GM18499 (cell line): ENCODE data around the gene OR51F1.
"Not testable (repeated sequence)": the region's sequence is repeated elsewhere in the genome, so short reads cannot be mapped to it uniquely, and the experiment has no call there.

ENCODE experiments used
- ATAC-seq: cut with Tn5 transposase; IDR thresholded peaks from one replicate; pipeline ENCODE4 v1.9.1; 2021; ENCODE audit warnings: moderate number of reproducible peaks; ENCODE audit not compliant: insufficient read depth, unreplicated experiment

Gene OR51F1

GRCh38 chr11:4769838-4770237, at the start of gene OR51F1:
TSS of gene OR51F1 (minus strand) at chr11:4769938. CDS start at chr11:4769938, 0 bp downstream.
- ATAC-seq, result no peak

- ATAC-seq, result no peak
These were observed 39.5 kb upstream of the OR51F1 start for GRCh38 chr11:4809246-4809645.

GRCh38 chr11:4808476-4808875, 38.7 kb upstream of the OR51F1 start:
- ATAC-seq, result no peak

GRCh38 chr11:4804280-4804679, 34.5 kb upstream of the OR51F1 start, which contains the start of gene OR52R1:
TSS of gene OR52R1 (minus strand) at chr11:4804380. CDS start at chr11:4804380, 0 bp downstream.
- ATAC-seq, result no peak

GRCh38 chr11:4801316-4801715, 31.6 kb upstream of the OR51F1 start:
- not testable (repeated sequence) for ATAC-seq

GRCh38 chr11:4798427-4799183, 28.9 kb upstream of the OR51F1 start:
- no peak for ATAC-seq

GRCh38 chr11:4797206-4797605, 27.5 kb upstream of the OR51F1 start:
- no peak for ATAC-seq

- no peak for ATAC-seq
These were observed 12.7 kb upstream of the OR51F1 start for GRCh38 chr11:4782454-4782853.

- ATAC-seq, result no peak
These were observed 1.6 kb downstream of the OR51F1 start for GRCh38 chr11:4768094-4768493.

- no peak for ATAC-seq
These were observed 3.2 kb downstream of the OR51F1 start for GRCh38 chr11:4766420-4767043.

- no peak for ATAC-seq
These were observed 6.6 kb downstream of the OR51F1 start for GRCh38 chr11:4763096-4763495.

- ATAC-seq, result no peak
These were observed 18.5 kb downstream of the OR51F1 start for GRCh38 chr11:4751201-4751600.

- ATAC-seq, result no peak
These were observed 21.3 kb downstream of the OR51F1 start for GRCh38 chr11:4748438-4748837.

- no peak for ATAC-seq
These were observed 29.0 kb downstream of the OR51F1 start for GRCh38 chr11:4740735-4741134.

GRCh38 chr11:4727171-4727570, 42.6 kb downstream of the OR51F1 start:
- ATAC-seq, result no peak

GRCh38 chr11:4722616-4723534, 46.9 kb downstream of the OR51F1 start:
- not testable (repeated sequence) for ATAC-seq
